ENCODE measurements around the gene MBNL1. TPM values are rescaled to one million over a fixed set of nuclear protein-coding genes. Genes with fewer than 3 reads are reported as not detected.

Gene MBNL1
- total RNA-seq, 1 experiment from 2014 or later = 139 TPM

GRCh38 chr3:152319256-152319655, 50.5 kb downstream of the MBNL1 start:
- Mint-ChIP-seq H3K4me1 (ENCODE audit: insufficient read depth, unreplicated experiment) (peaks cover 35% of the 10 kb centered on the region), H3K27ac (ENCODE audit: low read depth, unreplicated experiment) (no peak overlapping the region)

GRCh38 chr3:152319831-152320617, 51.3 kb downstream of the MBNL1 start:
- POLR2A ChIA-PET = interaction anchor here (0.7 to 1.6 kb wide), 3 partner anchors 8 to 46 kb away, joined by 3 to 5 read pairs (median 3); no protein-coding TSS in a partner anchor
- TF ChIP-seq CTCF (IDR thresholded peaks at IDR 0.05; ENCODE audit: unreplicated experiment) = no peak
- Mint-ChIP-seq H3K9me3 (ENCODE audit: unreplicated experiment) (peaks cover 8% of the 10 kb centered on the region), H3K4me1 (ENCODE audit: insufficient read depth, unreplicated experiment) (peaks cover 33% of the 10 kb centered on the region), H3K4me3 (ENCODE audit: unreplicated experiment) (no peak overlapping the region), H3K27me3 (ENCODE audit: insufficient read depth, unreplicated experiment) (no peaks in the 10 kb centered on the region), H3K36me3 (ENCODE audit: insufficient read depth, unreplicated experiment) (peaks cover 20% of the 10 kb centered on the region), H3K27ac (ENCODE audit: low read depth, unreplicated experiment) (no peak overlapping the region)
- CTCF ChIA-PET = interaction anchor here (0.5 kb wide), 1 partner anchor 124 kb away, joined by 3 read pairs; no protein-coding TSS in a partner anchor
- intact Hi-C loops (cut with micrococcal nuclease) = no loop called here
- BruUV-seq (replicated peaks) = no TSS peak
- no peak for DNase-seq (ENCODE audit: unreplicated experiment)

More at GRCh38 chr3:152319256-152319655, 50.5 kb downstream of the MBNL1 start:
- peaks cover 8% of the 10 kb centered on the region for H3K9me3 Mint-ChIP-seq (ENCODE audit: unreplicated experiment)
- H3K36me3 Mint-ChIP-seq (ENCODE audit: insufficient read depth, unreplicated experiment) = peaks cover 21% of the 10 kb centered on the region
- BruUV-seq (replicated peaks) = no TSS peak
- POLR2A ChIA-PET = interaction anchor here (1.6 to 2.1 kb wide), 2 partner anchors 11 to 50 kb away, joined by 6 to 8 read pairs; no protein-coding TSS in a partner anchor
- intact Hi-C loops (cut with micrococcal nuclease) = no loop called here
- no peaks in the 10 kb centered on the region for H3K27me3 Mint-ChIP-seq (ENCODE audit: insufficient read depth, unreplicated experiment)
- TF ChIP-seq CTCF (IDR thresholded peaks at IDR 0.05; ENCODE audit: unreplicated experiment) = no peak
- CTCF ChIA-PET = interaction anchor here (1.2 kb wide), 1 partner anchor 13 kb away, joined by 3 read pairs; no protein-coding TSS in a partner anchor
- no peak overlapping the region for H3K4me3 Mint-ChIP-seq (ENCODE audit: unreplicated experiment)
- DNase-seq (ENCODE audit: unreplicated experiment) = no peak

- Mint-ChIP-seq H3K9me3 (ENCODE audit: unreplicated experiment) (no peaks in the 10 kb centered on the region), H3K36me3 (ENCODE audit: insufficient read depth, unreplicated experiment) (peaks cover 15% of the 10 kb centered on the region), H3K27me3 (ENCODE audit: insufficient read depth, unreplicated experiment) (no peaks in the 10 kb centered on the region), H3K27ac (ENCODE audit: low read depth, unreplicated experiment) (no peak overlapping the region), H3K4me1 (ENCODE audit: insufficient read depth, unreplicated experiment) (peaks cover 32% of the 10 kb centered on the region), H3K4me3 (ENCODE audit: unreplicated experiment) (no peak overlapping the region)
- POLR2A ChIA-PET = interaction anchor here (0.6 to 1.6 kb wide), 3 partner anchors 45 to 117 kb away, joined by 3 to 5 read pairs (median 3); no protein-coding TSS in a partner anchor
- CTCF ChIA-PET = no interaction called here
- no peak for TF ChIP-seq CTCF (IDR thresholded peaks at IDR 0.05; ENCODE audit: unreplicated experiment)
- intact Hi-C loops (cut with micrococcal nuclease) = no loop called here
- no peak for DNase-seq (ENCODE audit: unreplicated experiment)
- no TSS peak for BruUV-seq (replicated peaks)
These were observed 52.6 kb downstream of the MBNL1 start for GRCh38 chr3:152321200-152321954.

- TF ChIP-seq CTCF (IDR thresholded peaks at IDR 0.05; ENCODE audit: unreplicated experiment) = no peak
- no peaks in the 10 kb centered on the region for H3K27me3 Mint-ChIP-seq (ENCODE audit: insufficient read depth, unreplicated experiment)
- H3K4me3 Mint-ChIP-seq (ENCODE audit: unreplicated experiment) = no peak overlapping the region
- no peaks in the 10 kb centered on the region for H3K9me3 Mint-ChIP-seq (ENCODE audit: unreplicated experiment)
- BruUV-seq (replicated peaks) = no TSS peak
- POLR2A ChIA-PET = interaction anchor here (0.6 kb wide), 1 partner anchor 46 kb away, joined by 3 read pairs; no protein-coding TSS in a partner anchor
- peaks cover 14% of the 10 kb centered on the region for H3K36me3 Mint-ChIP-seq (ENCODE audit: insufficient read depth, unreplicated experiment)
- intact Hi-C loops (cut with micrococcal nuclease) = no loop called here
- H3K27ac Mint-ChIP-seq (ENCODE audit: low read depth, unreplicated experiment) = no peak overlapping the region
- no peak for DNase-seq (ENCODE audit: unreplicated experiment)
- CTCF ChIA-PET = no interaction called here
- H3K4me1 Mint-ChIP-seq (ENCODE audit: insufficient read depth, unreplicated experiment) = peaks cover 29% of the 10 kb centered on the region
These were observed 53.2 kb downstream of the MBNL1 start for GRCh38 chr3:152321955-152322377.

Measured in MCF 10A (cell line).